ENCODE data around the gene SLAIN2. TPM values are rescaled to one million over a fixed set of nuclear protein-coding genes. Genes with fewer than 3 reads are reported as not detected.

Gene SLAIN2
- total RNA-seq, 1 experiment from 2014 or later, result 30.8 TPM

DNA sequence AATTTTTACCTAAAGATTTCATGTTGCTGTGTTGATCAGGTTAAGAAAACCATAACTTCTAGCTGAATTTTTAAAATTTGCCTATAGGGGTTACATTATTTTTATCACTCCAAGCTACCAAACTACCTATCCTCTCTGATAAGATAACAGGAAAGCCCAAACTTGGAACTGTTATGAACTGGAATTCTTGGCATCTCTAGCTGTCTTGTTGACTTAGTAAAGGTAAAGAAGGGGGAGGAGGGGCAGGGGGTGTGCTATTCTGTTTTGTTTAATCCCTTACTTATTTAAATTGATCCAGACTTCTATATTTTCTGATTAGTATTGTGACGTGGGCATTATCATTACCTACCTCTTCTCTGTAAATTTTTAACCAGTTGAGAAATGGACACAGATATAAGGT lies 54.7 kb downstream of the SLAIN2 start:
- H2BK15ac ChIP-seq (ENCODE audit: low read depth, low read length), result no peak overlapping the region
- TF ChIP-seq, protein P1, sequence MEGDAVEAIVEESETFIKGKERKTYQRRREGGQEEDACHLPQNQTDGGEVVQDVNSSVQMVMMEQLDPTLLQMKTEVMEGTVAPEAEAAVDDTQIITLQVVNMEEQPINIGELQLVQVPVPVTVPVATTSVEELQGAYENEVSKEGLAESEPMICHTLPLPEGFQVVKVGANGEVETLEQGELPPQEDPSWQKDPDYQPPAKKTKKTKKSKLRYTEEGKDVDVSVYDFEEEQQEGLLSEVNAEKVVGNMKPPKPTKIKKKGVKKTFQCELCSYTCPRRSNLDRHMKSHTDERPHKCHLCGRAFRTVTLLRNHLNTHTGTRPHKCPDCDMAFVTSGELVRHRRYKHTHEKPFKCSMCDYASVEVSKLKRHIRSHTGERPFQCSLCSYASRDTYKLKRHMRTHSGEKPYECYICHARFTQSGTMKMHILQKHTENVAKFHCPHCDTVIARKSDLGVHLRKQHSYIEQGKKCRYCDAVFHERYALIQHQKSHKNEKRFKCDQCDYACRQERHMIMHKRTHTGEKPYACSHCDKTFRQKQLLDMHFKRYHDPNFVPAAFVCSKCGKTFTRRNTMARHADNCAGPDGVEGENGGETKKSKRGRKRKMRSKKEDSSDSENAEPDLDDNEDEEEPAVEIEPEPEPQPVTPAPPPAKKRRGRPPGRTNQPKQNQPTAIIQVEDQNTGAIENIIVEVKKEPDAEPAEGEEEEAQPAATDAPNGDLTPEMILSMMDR (conservative IDR thresholded peaks at IDR 0.05), result no peak
- H3K18ac ChIP-seq (ENCODE audit: insufficient read length, low read depth, low read length), result no peak overlapping the region
- no peaks in the 10 kb centered on the region for H4K20me1 ChIP-seq (ENCODE audit: control insufficient read depth, insufficient read depth, insufficient read length)
- H3K9ac ChIP-seq (ENCODE audit: extremely low read depth, insufficient read length, low read length), result no peak overlapping the region
- no peaks in the 10 kb centered on the region for H3K9me3 ChIP-seq (ENCODE audit: control insufficient read depth, low read depth, low read length)
- H3K14ac ChIP-seq (ENCODE audit: insufficient read depth, low read length), result no peak overlapping the region
- H2BK5ac ChIP-seq (ENCODE audit: insufficient read length, low read length), result no peak overlapping the region
- H3K27ac Mint-ChIP-seq, result no peak overlapping the region
- H2BK20ac ChIP-seq (ENCODE audit: low read depth, low read length, poor library complexity, severe bottlenecking), result no peak overlapping the region
- no peak overlapping the region for H4K8ac ChIP-seq (replicated peaks; ENCODE audit: insufficient read length, low read depth, low read length)
- H3K4me3 Mint-ChIP-seq, result no peak overlapping the region
- H2AFZ ChIP-seq (ENCODE audit: low read length), result no peak overlapping the region
- H3K27me3 ChIP-seq (ENCODE audit: insufficient read depth, low read length), result no peaks in the 10 kb centered on the region
- H3K27ac ChIP-seq (ENCODE audit: insufficient read length, low read depth, low read length), result no peak overlapping the region
- no peak overlapping the region for H2AK5ac ChIP-seq (ENCODE audit: insufficient read length, low read length)
- no peak for DNase-seq
- H3K4me1 ChIP-seq (ENCODE audit: insufficient read depth, low read length), result no peaks in the 10 kb centered on the region
- H3T11ph ChIP-seq (ENCODE audit: low read length), result no peak overlapping the region
- no peak overlapping the region for H3K56ac ChIP-seq (ENCODE audit: insufficient read length, low read depth, low read length)
- no peak overlapping the region for H2BK12ac ChIP-seq (ENCODE audit: insufficient read length, low read depth, low read length)
- H3K4ac ChIP-seq (ENCODE audit: low read depth, low read length), result no peak overlapping the region
- no peaks in the 10 kb centered on the region for H3K27me3 Mint-ChIP-seq (ENCODE audit: low read depth)
- H3K4me1 Mint-ChIP-seq, result peaks cover 4 to 5% of the 10 kb centered on the region in 2 experiments
- H2BK120ac ChIP-seq (ENCODE audit: low read depth, low read length, poor library complexity, severe bottlenecking), result no peak overlapping the region
- H3K23ac ChIP-seq (ENCODE audit: insufficient read length, low read depth, low read length), result no peak overlapping the region
- WGBS (ENCODE audit: extremely low coverage, insufficient read length, low lambda C conversion rate), result no CpG with 5 or more reads among the region's 1 CpG
- no peak overlapping the region for H4K5ac ChIP-seq (ENCODE audit: insufficient read length, low read depth, low read length)
- no peaks in the 10 kb centered on the region for H3K79me1 ChIP-seq (ENCODE audit: insufficient read depth, low read depth, low read length, poor library complexity, severe bottlenecking)
- H3K4me2 ChIP-seq (ENCODE audit: insufficient read depth, insufficient read length, low read length), result no peak overlapping the region
- peaks cover 15 to 30% (median 16%) of the 10 kb centered on the region in 3 experiments for H3K36me3 Mint-ChIP-seq (ENCODE audit: insufficient read depth in 1 of 3, low read depth in 3 of 3)
- no peaks in the 10 kb centered on the region for H3K9me3 Mint-ChIP-seq
- no peak overlapping the region for H4K91ac ChIP-seq (ENCODE audit: insufficient read length, low read depth, low read length)
- H3K23me2 ChIP-seq (ENCODE audit: insufficient read length, low read depth, low read length, poor library complexity, severe bottlenecking), result no peaks in the 10 kb centered on the region
- no peaks in the 10 kb centered on the region for H3K79me2 ChIP-seq (ENCODE audit: insufficient read depth, low read length)

Measured in H9 (cell line).